H9 (cell line): ENCODE data around the gene UGT2B11. TPM values are rescaled to one million over a fixed set of nuclear protein-coding genes. Genes with fewer than 3 reads are reported as not detected.

Experiments
- DNase-seq: peaks from one replicate; pipeline ENCODE4 v3.0.0-alpha.2; 2017
- H2AFZ ChIP-seq: one replicate; pipeline ENCODE4 v1.6.1; 2013; ENCODE audit warnings: mild to moderate bottlenecking, low read length, control low read depth, moderate library complexity
- H2AK5ac ChIP-seq: 2 replicates; pipeline ENCODE4 v1.6.1; 2013; ENCODE audit warnings: low read length, control low read depth, mixed read lengths; ENCODE audit not compliant: insufficient read length
- H2BK120ac ChIP-seq: one replicate; pipeline ENCODE4 v1.6.1; 2013; ENCODE audit warnings: low read depth, mild to moderate bottlenecking, low read length, control low read depth, inconsistent platforms; ENCODE audit not compliant: poor library complexity, severe bottlenecking
- H2BK12ac ChIP-seq: 2 replicates; pipeline ENCODE4 v1.6.1; 2013; ENCODE audit warnings: low read length, control low read depth, mixed read lengths, low read depth; ENCODE audit not compliant: insufficient read length
- H2BK15ac ChIP-seq: 2 replicates; pipeline ENCODE4 v1.6.1; 2013; ENCODE audit warnings: low read depth, low read length, control low read depth
- H2BK20ac ChIP-seq: one replicate; pipeline ENCODE4 v1.6.1; 2013; ENCODE audit warnings: low read depth, mild to moderate bottlenecking, low read length, control low read depth, inconsistent platforms; ENCODE audit not compliant: poor library complexity, severe bottlenecking
- H2BK5ac ChIP-seq: 2 replicates; pipeline ENCODE4 v1.6.1; 2013; ENCODE audit warnings: low read length, control low read depth, mixed read lengths; ENCODE audit not compliant: insufficient read length
- H3K14ac ChIP-seq: 2 replicates; pipeline ENCODE4 v1.6.1; 2013; ENCODE audit warnings: low read length, control low read depth; ENCODE audit not compliant: insufficient read depth
- H3K18ac ChIP-seq: 2 replicates; pipeline ENCODE4 v1.6.1; 2013; ENCODE audit warnings: low read depth, mild to moderate bottlenecking, mixed read lengths, low read length, control low read depth; ENCODE audit not compliant: insufficient read length
- H3K23ac ChIP-seq: 2 replicates; pipeline ENCODE4 v1.6.1; 2013; ENCODE audit warnings: low read length, control low read depth, mixed read lengths, low read depth; ENCODE audit not compliant: insufficient read length
- H3K23me2 ChIP-seq: 2 replicates; pipeline ENCODE4 v1.6.1; 2013; ENCODE audit warnings: low read depth, mild to moderate bottlenecking, mixed read lengths, low read length, control low read depth; ENCODE audit not compliant: insufficient read length, poor library complexity, severe bottlenecking
- H3K27ac ChIP-seq: 2 replicates; pipeline ENCODE4 v1.5.1; 2013; ENCODE audit warnings: low read length, control low read depth, mixed read lengths, low read depth; ENCODE audit not compliant: insufficient read length
- H3K27me3 ChIP-seq: 2 replicates; pipeline ENCODE4 v1.6.1; 2013; ENCODE audit warnings: low read length, control low read depth, inconsistent platforms; ENCODE audit not compliant: insufficient read depth
- H3K4ac ChIP-seq: 2 replicates; pipeline ENCODE4 v1.6.1; 2013; ENCODE audit warnings: low read depth, mild to moderate bottlenecking, control low read depth, inconsistent platforms, low read length, moderate library complexity
- H3K4me1 ChIP-seq: 2 replicates; pipeline ENCODE4 v1.6.1; 2013; ENCODE audit warnings: low read length, control low read depth, inconsistent platforms; ENCODE audit not compliant: insufficient read depth
- H3K4me2 ChIP-seq: 2 replicates; pipeline ENCODE4 v1.6.1; 2013; ENCODE audit warnings: low read length, control low read depth, mixed read lengths; ENCODE audit not compliant: insufficient read length, insufficient read depth
- H3K56ac ChIP-seq: 2 replicates; pipeline ENCODE4 v1.6.1; 2013; ENCODE audit warnings: low read depth, mild to moderate bottlenecking, mixed read lengths, low read length, control low read depth; ENCODE audit not compliant: insufficient read length
- H3K79me1 ChIP-seq: 2 replicates; pipeline ENCODE4 v1.6.1; 2013; ENCODE audit warnings: low read depth, mild to moderate bottlenecking, moderate library complexity, low read length, control low read depth, inconsistent platforms; ENCODE audit not compliant: insufficient read depth, poor library complexity, severe bottlenecking
- H3K79me2 ChIP-seq: 2 replicates; pipeline ENCODE4 v1.6.1; 2013; ENCODE audit warnings: low read length, control low read depth, inconsistent platforms; ENCODE audit not compliant: insufficient read depth
- H3K9ac ChIP-seq: 2 replicates; pipeline ENCODE4 v1.6.1; 2013; ENCODE audit warnings: low read length, control low read depth, mixed read lengths; ENCODE audit not compliant: insufficient read length; ENCODE audit errors: extremely low read depth
- H3K9me3 ChIP-seq: one replicate; pipeline ENCODE4 v1.6.1; 2013; ENCODE audit warnings: low read depth, low read length, inconsistent platforms; ENCODE audit not compliant: control insufficient read depth
- H3T11ph ChIP-seq: one replicate; pipeline ENCODE4 v1.6.1; 2013; ENCODE audit warnings: mild to moderate bottlenecking, low read length, control low read depth, inconsistent platforms
- H4K20me1 ChIP-seq: one replicate; pipeline ENCODE4 v1.6.1; 2013; ENCODE audit not compliant: control insufficient read depth, insufficient read length, insufficient read depth
- H4K5ac ChIP-seq: 2 replicates; pipeline ENCODE4 v1.6.1; 2013; ENCODE audit warnings: low read depth, mild to moderate bottlenecking, mixed read lengths, low read length, control low read depth; ENCODE audit not compliant: insufficient read length
- H4K8ac ChIP-seq: replicated peaks from 2 replicates; pipeline ENCODE4 v1.6.1; 2013; ENCODE audit warnings: low read length, control low read depth, mixed read lengths, low read depth; ENCODE audit not compliant: insufficient read length
- H4K91ac ChIP-seq: 2 replicates; pipeline ENCODE4 v1.6.1; 2013; ENCODE audit warnings: low read depth, mild to moderate bottlenecking, moderate library complexity, mixed read lengths, low read length, control low read depth; ENCODE audit not compliant: insufficient read length
- H3K27ac Mint-ChIP-seq, 3 experiments: 2 replicates in 2 of 3; 3 replicates in 1 of 3; pipeline ENCODE4 v1.8.0; 2020 to 2021; ENCODE audit warnings: mixed read lengths in 3 of 3, mild to moderate bottlenecking in 1 of 3, moderate library complexity in 1 of 3
- H3K27me3 Mint-ChIP-seq: 2 replicates; pipeline ENCODE4 v1.8.0; 2021; ENCODE audit warnings: low read depth, mild to moderate bottlenecking, moderate library complexity, mixed read lengths
- H3K36me3 Mint-ChIP-seq, 3 experiments: 2 replicates in 2 of 3; 3 replicates in 1 of 3; pipeline ENCODE4 v1.8.0; 2020 to 2021; ENCODE audit warnings: low read depth in 3 of 3, mixed read lengths in 3 of 3; ENCODE audit not compliant: insufficient read depth in 1 of 3
- H3K4me1 Mint-ChIP-seq, 2 experiments: 2 replicates each; pipeline ENCODE4 v1.8.0; 2020; ENCODE audit warnings: mixed read lengths in 2 of 2
- H3K4me3 Mint-ChIP-seq, 2 experiments: 2 replicates in 1 of 2; 3 replicates in 1 of 2; pipeline ENCODE4 v1.8.0; 2020 to 2021; ENCODE audit warnings: mild to moderate bottlenecking in 2 of 2, mixed read lengths in 2 of 2, moderate library complexity in 1 of 2
- H3K9me3 Mint-ChIP-seq, 2 experiments: 2 replicates in 1 of 2; 3 replicates in 1 of 2; pipeline ENCODE4 v1.8.0; 2020; ENCODE audit warnings: mild to moderate bottlenecking in 2 of 2, mixed read lengths in 2 of 2, moderate library complexity in 1 of 2
- WGBS: extraction: QIAGEN DNeasy Blood & Tissue Kit; methylation state at CpG from one replicate; pipeline ENCODE4 v1.1.7; 2013; ENCODE audit warnings: missing lambda C conversion rate, low lambda C conversion rate, mixed read lengths; ENCODE audit not compliant: insufficient read length; ENCODE audit errors: extremely low coverage; 5-methylcytosine and 5-hydroxymethylcytosine counted together
- total RNA-seq: library from RNA; stranded (reverse); gene quantifications from 2 replicates; pipeline ENCODE4 v1.2.1, GENCODE V29; 2021
- TF ChIP-seq, protein P1 (sequence below): fragments of 200-600 bp; sonication (generic); conservative IDR thresholded peaks from 3 replicates; pipeline ENCODE4 v1.8.0; 2021; ENCODE audit warnings: antibody characterized with exemption, mild to moderate bottlenecking

The UGT2B11 gene
- total RNA-seq, 1 experiment from 2014 or later: not detected

DNA sequence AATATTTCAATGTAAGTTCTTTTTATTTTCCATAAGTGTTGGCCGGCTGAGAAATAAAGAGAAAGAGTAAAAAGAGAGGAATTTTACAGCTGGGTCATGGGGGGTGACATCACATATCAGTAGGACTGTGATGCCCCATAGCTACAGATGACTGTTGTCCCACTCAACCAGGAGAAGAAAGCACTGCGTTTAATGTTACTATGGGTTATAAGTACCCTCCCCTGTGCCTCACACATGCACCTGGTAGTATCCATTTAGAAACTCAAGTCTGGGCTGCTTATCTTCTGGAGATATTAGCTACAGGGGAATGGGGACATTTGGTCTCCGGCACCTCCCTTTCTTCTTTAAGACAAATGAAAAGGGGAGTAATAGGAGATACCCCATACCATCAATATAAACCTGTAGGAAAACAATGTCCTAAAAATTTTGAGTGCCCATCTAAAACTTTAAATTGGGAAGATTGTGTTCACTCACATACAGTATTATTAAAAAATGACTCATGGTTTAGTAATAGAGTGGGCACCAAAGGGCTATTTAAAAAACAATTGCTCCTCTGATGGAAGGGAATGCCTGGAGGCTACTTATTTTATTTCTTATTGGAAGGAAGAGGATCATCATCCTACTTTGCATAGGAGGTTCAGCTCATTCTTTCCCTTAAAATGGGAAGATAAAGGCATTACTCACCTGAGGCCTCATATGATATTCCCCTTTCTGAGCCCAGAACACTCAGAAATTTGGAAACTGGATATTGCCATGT lies 18.2 kb downstream of the UGT2B11 start:
- Mint-ChIP-seq H3K36me3 (no peaks in the 10 kb centered on the region), H3K27ac (no peak overlapping the region), H3K4me3 (no peak overlapping the region), H3K4me1 (no peaks in the 10 kb centered on the region), H3K9me3 (peaks cover 0 to 5% of the 10 kb centered on the region in 2 experiments; a peak in 4 of 5 replicates), H3K27me3 (no peaks in the 10 kb centered on the region; the same call in 1 of the 2 replicates)
- H3T11ph ChIP-seq: no peak overlapping the region
- H2BK12ac ChIP-seq: no peak overlapping the region
- no peak overlapping the region for H3K27ac ChIP-seq
- no peak overlapping the region for H3K4ac ChIP-seq
- H3K79me1 ChIP-seq: no peaks in the 10 kb centered on the region
- no peaks in the 10 kb centered on the region for H4K20me1 ChIP-seq
- no peak overlapping the region for H3K4me2 ChIP-seq
- no peak overlapping the region for H2AFZ ChIP-seq
- H4K91ac ChIP-seq: no peak overlapping the region
- H2BK15ac ChIP-seq: no peak overlapping the region
- no peak overlapping the region for H3K14ac ChIP-seq
- H2AK5ac ChIP-seq: no peak overlapping the region
- no peak overlapping the region for H3K56ac ChIP-seq
- H3K23ac ChIP-seq: no peak overlapping the region
- TF ChIP-seq, protein P1, sequence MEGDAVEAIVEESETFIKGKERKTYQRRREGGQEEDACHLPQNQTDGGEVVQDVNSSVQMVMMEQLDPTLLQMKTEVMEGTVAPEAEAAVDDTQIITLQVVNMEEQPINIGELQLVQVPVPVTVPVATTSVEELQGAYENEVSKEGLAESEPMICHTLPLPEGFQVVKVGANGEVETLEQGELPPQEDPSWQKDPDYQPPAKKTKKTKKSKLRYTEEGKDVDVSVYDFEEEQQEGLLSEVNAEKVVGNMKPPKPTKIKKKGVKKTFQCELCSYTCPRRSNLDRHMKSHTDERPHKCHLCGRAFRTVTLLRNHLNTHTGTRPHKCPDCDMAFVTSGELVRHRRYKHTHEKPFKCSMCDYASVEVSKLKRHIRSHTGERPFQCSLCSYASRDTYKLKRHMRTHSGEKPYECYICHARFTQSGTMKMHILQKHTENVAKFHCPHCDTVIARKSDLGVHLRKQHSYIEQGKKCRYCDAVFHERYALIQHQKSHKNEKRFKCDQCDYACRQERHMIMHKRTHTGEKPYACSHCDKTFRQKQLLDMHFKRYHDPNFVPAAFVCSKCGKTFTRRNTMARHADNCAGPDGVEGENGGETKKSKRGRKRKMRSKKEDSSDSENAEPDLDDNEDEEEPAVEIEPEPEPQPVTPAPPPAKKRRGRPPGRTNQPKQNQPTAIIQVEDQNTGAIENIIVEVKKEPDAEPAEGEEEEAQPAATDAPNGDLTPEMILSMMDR: no peak
- H3K4me1 ChIP-seq: no peaks in the 10 kb centered on the region
- no peaks in the 10 kb centered on the region for H3K27me3 ChIP-seq
- H2BK20ac ChIP-seq: no peak overlapping the region
- no peaks in the 10 kb centered on the region for H3K9me3 ChIP-seq
- no peak overlapping the region for H3K9ac ChIP-seq
- WGBS: no CpG with 5 or more reads among the region's 3 CpGs
- H3K79me2 ChIP-seq: no peaks in the 10 kb centered on the region
- no peak overlapping the region for H4K8ac ChIP-seq
- no peaks in the 10 kb centered on the region for H3K23me2 ChIP-seq
- H2BK120ac ChIP-seq: no peak overlapping the region
- H4K5ac ChIP-seq: no peak overlapping the region
- DNase-seq: no peak
- no peak overlapping the region for H3K18ac ChIP-seq
- no peak overlapping the region for H2BK5ac ChIP-seq
